ENCODE measurements around the gene GABRR2.
"Not testable (repeated sequence)": the region's sequence is repeated elsewhere in the genome, so short reads cannot be mapped to it uniquely, and the experiment has no call there.

The GABRR2 gene

DNA sequence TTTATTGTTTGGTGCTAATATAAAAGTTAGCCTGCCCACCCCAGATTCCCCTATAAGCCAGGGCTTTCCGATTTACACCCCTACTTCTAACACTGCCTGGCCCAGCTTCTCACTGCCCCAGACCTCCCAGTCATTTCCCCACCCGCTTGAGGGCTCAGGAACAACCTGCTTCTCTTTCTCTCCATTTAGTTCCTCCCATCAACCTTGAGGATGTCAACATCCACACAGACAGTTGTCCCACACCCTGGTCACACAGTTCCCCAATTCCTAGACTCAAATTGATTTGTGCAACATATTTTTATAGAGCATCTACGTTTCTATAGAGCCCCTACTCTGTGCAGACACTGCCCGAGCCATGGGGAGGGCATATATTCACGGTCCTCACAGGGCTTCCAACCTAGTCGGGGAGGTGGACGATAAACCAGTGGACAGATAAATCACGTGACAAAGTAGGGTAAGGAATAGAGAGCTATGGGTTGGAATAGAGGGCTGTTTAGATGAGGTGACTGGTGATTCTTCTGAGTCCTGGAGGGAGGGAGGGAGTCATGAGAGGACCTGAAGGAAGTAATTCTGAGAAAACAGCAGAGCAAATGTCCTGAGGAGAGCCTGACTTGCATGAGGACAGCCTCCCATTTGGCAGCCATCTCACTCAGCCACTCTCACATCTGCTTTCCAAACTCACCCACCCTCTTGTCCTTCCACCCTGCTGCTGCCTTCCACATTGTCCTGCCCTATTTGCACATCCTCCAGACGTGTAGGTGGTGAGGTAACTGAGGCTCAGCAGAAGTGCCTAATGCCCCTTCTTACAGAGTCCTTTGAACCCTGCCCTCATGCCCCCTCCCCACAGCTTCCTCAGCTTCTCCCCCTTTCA, 6.3 kb downstream of the GABRR2 start:
- no peak for DNase-seq (ENCODE audit: low spot score)
- TF ChIP-seq, protein P1, sequence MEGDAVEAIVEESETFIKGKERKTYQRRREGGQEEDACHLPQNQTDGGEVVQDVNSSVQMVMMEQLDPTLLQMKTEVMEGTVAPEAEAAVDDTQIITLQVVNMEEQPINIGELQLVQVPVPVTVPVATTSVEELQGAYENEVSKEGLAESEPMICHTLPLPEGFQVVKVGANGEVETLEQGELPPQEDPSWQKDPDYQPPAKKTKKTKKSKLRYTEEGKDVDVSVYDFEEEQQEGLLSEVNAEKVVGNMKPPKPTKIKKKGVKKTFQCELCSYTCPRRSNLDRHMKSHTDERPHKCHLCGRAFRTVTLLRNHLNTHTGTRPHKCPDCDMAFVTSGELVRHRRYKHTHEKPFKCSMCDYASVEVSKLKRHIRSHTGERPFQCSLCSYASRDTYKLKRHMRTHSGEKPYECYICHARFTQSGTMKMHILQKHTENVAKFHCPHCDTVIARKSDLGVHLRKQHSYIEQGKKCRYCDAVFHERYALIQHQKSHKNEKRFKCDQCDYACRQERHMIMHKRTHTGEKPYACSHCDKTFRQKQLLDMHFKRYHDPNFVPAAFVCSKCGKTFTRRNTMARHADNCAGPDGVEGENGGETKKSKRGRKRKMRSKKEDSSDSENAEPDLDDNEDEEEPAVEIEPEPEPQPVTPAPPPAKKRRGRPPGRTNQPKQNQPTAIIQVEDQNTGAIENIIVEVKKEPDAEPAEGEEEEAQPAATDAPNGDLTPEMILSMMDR (IDR thresholded peaks at IDR 0.05; ENCODE audit: borderline replicate concordance, control extremely low read depth, extremely low read depth, insufficient read depth, missing control alignments) = no peak
- in situ Hi-C loops (cut with MboI; ENCODE audit: low sequenced_read_pairs, unreplicated experiment) = no loop called here

DNA sequence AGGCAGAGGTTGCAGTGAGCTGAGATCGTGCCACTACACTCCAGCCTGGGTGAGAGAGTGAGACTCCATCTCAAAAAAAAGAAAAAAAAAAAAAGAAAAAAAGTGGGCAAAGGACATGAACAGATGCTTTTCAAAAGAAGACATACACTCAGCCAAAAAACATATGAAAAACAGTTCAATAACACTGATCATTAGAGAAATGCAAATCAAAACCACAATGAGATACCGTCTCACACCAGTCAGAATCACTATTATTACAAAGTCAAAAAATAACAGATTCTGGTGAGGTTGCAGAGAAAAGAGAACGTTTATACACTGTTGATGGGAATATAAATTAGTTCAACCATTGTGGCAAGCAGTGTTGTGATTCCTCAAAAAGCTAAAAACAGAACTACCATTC, 10.6 kb downstream of the GABRR2 start:
- in situ Hi-C loops (cut with MboI; ENCODE audit: low sequenced_read_pairs, unreplicated experiment); DNase-seq (ENCODE audit: low spot score): not testable (repeated sequence)

DNA sequence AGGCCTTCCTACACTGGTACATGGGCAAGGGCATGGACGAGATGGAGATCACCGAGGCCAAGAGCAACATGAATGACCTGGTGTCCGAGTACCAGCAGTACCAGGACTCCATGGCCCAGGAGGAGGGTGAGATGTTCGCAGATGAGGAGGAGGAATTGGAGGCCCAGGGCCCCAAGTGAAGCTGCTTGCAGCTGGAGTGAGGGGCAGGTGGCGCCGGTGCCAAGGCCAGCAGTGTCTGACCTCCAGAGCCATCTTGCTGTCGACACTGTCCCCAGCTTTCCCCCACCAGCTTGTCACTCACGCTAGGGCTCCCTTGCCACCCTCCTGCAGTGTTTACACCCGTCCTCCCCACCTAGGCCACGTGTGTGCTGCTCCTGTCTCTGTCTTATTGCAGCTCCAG, 12.2 kb downstream of the GABRR2 start:
- TF ChIP-seq, protein P1 (IDR thresholded peaks at IDR 0.05; ENCODE audit: borderline replicate concordance, control extremely low read depth, extremely low read depth, insufficient read depth, missing control alignments) = no peak
- in situ Hi-C loops (cut with MboI; ENCODE audit: low sequenced_read_pairs, unreplicated experiment) = no loop called here
- DNase-seq (ENCODE audit: low spot score) = no peak

DNA sequence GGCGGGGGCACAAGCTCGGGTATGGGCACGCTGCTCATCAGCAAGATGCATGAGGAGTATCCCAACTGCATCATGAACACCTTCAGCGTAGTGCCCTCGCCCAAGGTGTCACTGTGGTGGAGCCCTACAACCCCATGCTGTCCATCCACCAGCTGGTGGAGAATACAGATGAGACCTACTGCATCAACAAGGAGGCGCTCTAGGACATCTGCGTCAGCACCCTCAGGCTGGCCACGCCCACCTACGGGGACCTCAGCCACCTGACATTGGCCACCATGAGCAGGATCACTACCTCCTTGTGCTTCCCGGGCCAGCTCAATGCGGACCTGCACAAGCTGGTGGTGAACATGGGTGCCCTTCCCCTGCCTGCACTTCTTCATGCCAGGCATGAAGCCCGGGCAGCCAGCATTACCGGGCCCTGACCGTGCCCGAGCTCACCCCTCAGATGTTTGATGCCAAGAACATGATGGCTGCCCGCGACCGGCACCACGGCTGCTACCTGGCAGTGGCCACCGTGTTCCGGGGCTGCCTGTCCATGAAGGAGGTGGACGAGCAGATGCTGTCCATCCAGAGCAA, 12.8 kb downstream of the GABRR2 start:
- no peak for DNase-seq (ENCODE audit: low spot score)
- TF ChIP-seq, protein P1 (IDR thresholded peaks at IDR 0.05; ENCODE audit: borderline replicate concordance, control extremely low read depth, extremely low read depth, insufficient read depth, missing control alignments) = no peak
- in situ Hi-C loops (cut with MboI; ENCODE audit: low sequenced_read_pairs, unreplicated experiment) = no loop called here

DNA sequence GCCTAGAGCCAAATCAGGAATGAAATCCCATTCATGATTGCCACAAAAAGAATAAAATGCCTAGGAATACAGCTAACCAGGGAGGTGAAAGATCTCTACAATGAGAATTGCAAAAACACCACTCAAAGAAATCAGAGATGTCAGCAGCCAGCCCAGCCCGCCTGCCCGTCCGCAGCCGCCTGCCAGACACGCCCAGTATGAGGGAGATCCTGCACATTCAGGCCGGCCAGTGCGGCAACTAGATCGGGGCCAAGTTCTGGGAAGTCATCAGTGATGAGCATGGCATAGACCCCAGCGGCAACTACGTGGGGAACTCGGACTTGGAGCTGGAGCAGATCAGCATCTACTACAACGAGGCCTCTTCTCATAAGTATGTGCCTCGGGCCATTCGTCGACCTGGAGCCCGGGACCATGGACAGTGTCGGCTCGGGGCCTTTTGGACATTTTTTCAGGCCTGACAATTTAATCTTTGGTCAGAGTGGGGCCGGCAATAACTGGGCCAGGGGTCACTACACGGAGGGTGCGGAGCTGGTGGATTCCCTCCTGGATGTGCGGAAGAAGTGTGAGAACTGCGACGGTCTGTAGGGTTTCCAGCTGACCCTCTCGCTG, 13.4 kb downstream of the GABRR2 start:
- in situ Hi-C loops (cut with MboI; ENCODE audit: low sequenced_read_pairs, unreplicated experiment) = no loop called here
- DNase-seq (ENCODE audit: low spot score) = no peak
- TF ChIP-seq, protein P1 (IDR thresholded peaks at IDR 0.05; ENCODE audit: borderline replicate concordance, control extremely low read depth, extremely low read depth, insufficient read depth, missing control alignments) = no peak

DNA sequence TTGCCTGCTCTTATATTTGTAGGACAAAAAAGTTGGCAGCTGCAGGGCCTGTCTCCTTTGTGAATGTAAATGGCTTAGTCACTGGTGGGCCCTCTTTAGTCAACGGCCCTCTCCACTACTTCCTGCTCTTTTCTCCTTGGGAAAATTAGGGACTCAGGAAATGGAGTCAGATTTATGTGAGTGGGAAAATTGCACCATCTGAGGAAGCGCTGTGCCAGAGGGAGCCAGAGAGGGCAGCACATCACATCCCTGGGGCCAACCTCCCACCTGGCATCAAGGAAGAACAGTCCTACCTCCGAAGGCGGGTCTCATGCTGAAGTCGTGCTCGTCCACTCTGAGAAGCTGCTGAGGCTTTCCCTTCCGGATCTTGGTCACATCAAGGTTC, 15.6 kb downstream of the GABRR2 start:
- DNase-seq (ENCODE audit: low spot score) = no peak
- TF ChIP-seq, protein P1 (IDR thresholded peaks at IDR 0.05; ENCODE audit: borderline replicate concordance, control extremely low read depth, extremely low read depth, insufficient read depth, missing control alignments) = peak; percentile 26

More for the DNA sequence above, 15.6 kb downstream of the GABRR2 start:
- in situ Hi-C loops (cut with MboI; ENCODE audit: low sequenced_read_pairs, unreplicated experiment) = no loop called here

Data from GM13976 (cell line).